Esophagus squamous epithelium (tissue), 4 donors: ENCODE data around the gene CDCP1.

Experiments
- POLR2A ChIP-seq, 4 donors: fragments of 450-650 bp; IDR thresholded peaks; one replicate each; pipeline ENCODE4 v1.6.1; 2017; ENCODE audit warnings: antibody characterized with exemption in 4 of 4, mild to moderate bottlenecking in 4 of 4, moderate library complexity in 3 of 4
- TF ChIP-seq, protein P1 (sequence below), 6 experiments: fragments of 450-650 bp in 4 of 6; fragments of 200-600 bp in 2 of 6; sonication (generic) in 2 of 6; IDR thresholded peaks; one replicate each; pipeline ENCODE4 v1.5.1; 2016 to 2019; ENCODE audit warnings: antibody characterized with exemption in 6 of 6, mild to moderate bottlenecking in 4 of 6, moderate library complexity in 4 of 6

DNA sequence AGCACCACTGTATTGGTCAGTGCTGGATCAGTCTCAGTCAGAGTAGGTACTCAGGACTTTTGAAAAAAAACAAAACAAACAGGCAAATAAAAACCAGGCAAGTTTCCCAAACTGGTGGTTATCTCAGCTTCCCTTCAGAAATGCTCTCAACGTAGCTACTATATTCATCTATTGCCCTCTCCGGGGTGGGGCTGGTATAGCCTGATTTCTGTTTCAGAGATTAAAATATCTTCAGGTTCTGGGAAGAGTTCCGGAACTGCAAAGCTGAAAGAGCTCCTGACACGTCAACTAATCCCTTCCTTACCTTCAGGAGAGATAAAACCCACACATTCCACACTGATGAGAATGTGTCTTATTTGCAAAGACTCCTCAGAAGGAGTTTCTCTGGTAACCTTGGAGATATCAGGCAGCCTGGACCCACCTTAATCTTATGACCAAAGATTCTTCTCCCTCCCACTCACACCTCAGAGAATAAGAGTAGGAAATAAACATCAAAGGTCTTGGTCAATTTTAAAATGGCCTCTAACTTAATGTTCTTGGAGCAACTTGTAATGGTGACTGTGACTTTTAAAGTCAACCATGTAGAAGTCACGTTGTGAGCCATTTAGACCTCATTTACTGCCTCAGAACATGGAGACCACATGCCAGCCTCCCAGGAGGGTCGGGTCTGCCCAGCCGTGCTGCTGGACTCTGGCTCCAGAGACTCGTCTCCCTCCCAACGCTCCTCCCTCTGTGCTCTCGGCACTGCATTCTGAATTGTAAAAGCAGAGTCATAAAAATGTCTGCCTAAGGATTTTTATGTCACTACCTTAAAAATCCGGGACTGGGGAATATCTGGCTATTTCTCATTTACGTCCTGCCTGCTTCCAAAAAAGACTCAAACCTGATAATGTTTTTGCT, 53.8 kb downstream of the CDCP1 start:
- TF ChIP-seq, protein P1, sequence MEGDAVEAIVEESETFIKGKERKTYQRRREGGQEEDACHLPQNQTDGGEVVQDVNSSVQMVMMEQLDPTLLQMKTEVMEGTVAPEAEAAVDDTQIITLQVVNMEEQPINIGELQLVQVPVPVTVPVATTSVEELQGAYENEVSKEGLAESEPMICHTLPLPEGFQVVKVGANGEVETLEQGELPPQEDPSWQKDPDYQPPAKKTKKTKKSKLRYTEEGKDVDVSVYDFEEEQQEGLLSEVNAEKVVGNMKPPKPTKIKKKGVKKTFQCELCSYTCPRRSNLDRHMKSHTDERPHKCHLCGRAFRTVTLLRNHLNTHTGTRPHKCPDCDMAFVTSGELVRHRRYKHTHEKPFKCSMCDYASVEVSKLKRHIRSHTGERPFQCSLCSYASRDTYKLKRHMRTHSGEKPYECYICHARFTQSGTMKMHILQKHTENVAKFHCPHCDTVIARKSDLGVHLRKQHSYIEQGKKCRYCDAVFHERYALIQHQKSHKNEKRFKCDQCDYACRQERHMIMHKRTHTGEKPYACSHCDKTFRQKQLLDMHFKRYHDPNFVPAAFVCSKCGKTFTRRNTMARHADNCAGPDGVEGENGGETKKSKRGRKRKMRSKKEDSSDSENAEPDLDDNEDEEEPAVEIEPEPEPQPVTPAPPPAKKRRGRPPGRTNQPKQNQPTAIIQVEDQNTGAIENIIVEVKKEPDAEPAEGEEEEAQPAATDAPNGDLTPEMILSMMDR (IDR thresholded peaks at IDR 0.05), result peak in 2 of 6 experiments; percentile 12 to 31
- no peak for TF ChIP-seq POLR2A (IDR thresholded peaks at IDR 0.05)
